GM18867 (cell line): Measurements from ENCODE around the gene CAVIN3.

Source experiments
- ATAC-seq: cut with Tn5 transposase; IDR thresholded peaks from one replicate; pipeline ENCODE4 v1.9.1; 2021; ENCODE audit warnings: mild to moderate bottlenecking, moderate library complexity; ENCODE audit not compliant: unreplicated experiment

Gene CAVIN3

GRCh38 chr11:6320411-6321155 lies at the start of gene CAVIN3:
Gene CAVIN3 (minus strand): TSS chr11:6320501. CDS start chr11:6320476, 25 bp downstream.
- peak; percentile 70 for ATAC-seq

- no peak for ATAC-seq
Observed at GRCh38 chr11:6365659-6366058, 45.4 kb upstream of the CAVIN3 start.

- ATAC-seq, result peak; percentile 98
Observed at GRCh38 chr11:6362873-6363678, 42.8 kb upstream of the CAVIN3 start.

GRCh38 chr11:6362185-6362872 lies 42.0 kb upstream of the CAVIN3 start:
- ATAC-seq, result no peak

- no peak for ATAC-seq
Observed at GRCh38 chr11:6360183-6360582, 39.9 kb upstream of the CAVIN3 start.

- ATAC-seq, result no peak
Observed at GRCh38 chr11:6357222-6357621, 36.9 kb upstream of the CAVIN3 start.

GRCh38 chr11:6356503-6357055 lies 36.3 kb upstream of the CAVIN3 start:
- ATAC-seq, result no peak

GRCh38 chr11:6354651-6355485 lies 34.6 kb upstream of the CAVIN3 start:
- ATAC-seq, result no peak

GRCh38 chr11:6353367-6353987 lies 33.2 kb upstream of the CAVIN3 start:
- ATAC-seq, result peak; percentile 78

- ATAC-seq, result no peak
Observed at GRCh38 chr11:6351782-6352382, 31.6 kb upstream of the CAVIN3 start.

GRCh38 chr11:6350486-6350885 lies 30.2 kb upstream of the CAVIN3 start:
- ATAC-seq, result no peak

- no peak for ATAC-seq
Observed at GRCh38 chr11:6350043-6350442, 29.7 kb upstream of the CAVIN3 start.

GRCh38 chr11:6345366-6345765 lies 25.1 kb upstream of the CAVIN3 start:
- no peak for ATAC-seq

GRCh38 chr11:6336293-6336692 lies 16.0 kb upstream of the CAVIN3 start:
- no peak for ATAC-seq

GRCh38 chr11:6334806-6335205 lies 14.5 kb upstream of the CAVIN3 start:
- no peak for ATAC-seq

GRCh38 chr11:6333095-6333494 lies 12.8 kb upstream of the CAVIN3 start:
- ATAC-seq, result no peak

GRCh38 chr11:6332066-6332465 lies 11.8 kb upstream of the CAVIN3 start:
- no peak for ATAC-seq

GRCh38 chr11:6328321-6328720 lies 8.0 kb upstream of the CAVIN3 start:
- ATAC-seq, result no peak

GRCh38 chr11:6327806-6328205 lies 7.5 kb upstream of the CAVIN3 start:
- ATAC-seq, result no peak

GRCh38 chr11:6326985-6327384 lies 6.7 kb upstream of the CAVIN3 start:
- no peak for ATAC-seq
